SK-N-SH treated with all-trans-retinoic acid at 6 μM for 48 hours (cell line): Measurements from ENCODE around the gene AGRP.

Source experiments
- ATAC-seq: fragments of 200-7000 bp; cut with Tn5 transposase; 3 replicates; pipeline ENCODE4 v1.9.1; 2020; ENCODE audit warnings: mild to moderate bottlenecking, moderate library complexity
- ARNTL ChIP-seq: fragments of 450-650 bp; formaldehyde crosslinking; IDR thresholded peaks from 2 replicates; pipeline ENCODE4 v1.5.0; 2020; ENCODE audit warnings: low read depth, mild to moderate bottlenecking, moderate library complexity, borderline replicate concordance
- BACH2 ChIP-seq: fragments of 250-450 bp; sonication (Bioruptor Pico); IDR thresholded peaks from 2 replicates; pipeline ENCODE4 v1.9.0; 2021; ENCODE audit warnings: mild to moderate bottlenecking, borderline replicate concordance
- CREB5 ChIP-seq: fragments of 250-450 bp; sonication (Bioruptor Pico); IDR thresholded peaks from 2 replicates; pipeline ENCODE4 v1.5.1; 2020; ENCODE audit warnings: low read depth, mild to moderate bottlenecking, moderate library complexity
- CSDC2 ChIP-seq: fragments of 250-450 bp; sonication (Bioruptor Pico); IDR thresholded peaks from 2 replicates; pipeline ENCODE4 v1.5.0; 2020; ENCODE audit warnings: mild to moderate bottlenecking, moderate library complexity
- CSRNP3 ChIP-seq: fragments of 250-450 bp; sonication (Bioruptor Pico); IDR thresholded peaks from 2 replicates; pipeline ENCODE4 v1.5.1; 2021; ENCODE audit warnings: mild to moderate bottlenecking, moderate library complexity
- ESRRG ChIP-seq: fragments of 250-450 bp; sonication (Bioruptor Pico); IDR thresholded peaks from 2 replicates; pipeline ENCODE4 v1.6.1; 2021; ENCODE audit warnings: mild to moderate bottlenecking
- GLIS3 ChIP-seq: fragments of 250-450 bp; sonication (Bioruptor Pico); IDR thresholded peaks from 2 replicates; pipeline ENCODE4 v1.5.0; 2020; ENCODE audit warnings: mild to moderate bottlenecking, moderate library complexity
- ISL1 ChIP-seq: fragments of 250-450 bp; sonication (Bioruptor Pico); IDR thresholded peaks from 2 replicates; pipeline ENCODE4 v2.1.2; 2022; ENCODE audit warnings: mild to moderate bottlenecking, moderate library complexity
- OSR1 ChIP-seq: fragments of 250-450 bp; sonication (Bioruptor Pico); IDR thresholded peaks from 2 replicates; pipeline ENCODE4 v1.8.0; 2022; ENCODE audit warnings: moderate library complexity, mild to moderate bottlenecking, inconsistent platforms
- PATZ1 ChIP-seq: fragments of 250-450 bp; sonication (Bioruptor Pico); IDR thresholded peaks from 2 replicates; pipeline ENCODE4 v1.8.0; 2020; ENCODE audit warnings: mild to moderate bottlenecking, moderate library complexity, borderline replicate concordance
- POU6F1 ChIP-seq: fragments of 250-450 bp; sonication (Bioruptor Pico); IDR thresholded peaks from 2 replicates; pipeline ENCODE4 v1.8.0; 2021; ENCODE audit warnings: low read depth, mild to moderate bottlenecking, moderate library complexity, borderline replicate concordance
- PPARA ChIP-seq: fragments of 250-450 bp; sonication (Bioruptor Pico); IDR thresholded peaks from 2 replicates; pipeline ENCODE4 v1.5.0; 2020; ENCODE audit warnings: mild to moderate bottlenecking, borderline replicate concordance
- RARB ChIP-seq: fragments of 250-450 bp; sonication (Bioruptor Pico); IDR thresholded peaks from 2 replicates; pipeline ENCODE4 v1.8.0; 2021; ENCODE audit warnings: mild to moderate bottlenecking, moderate library complexity
- SNAI2 ChIP-seq: fragments of 250-450 bp; sonication (Bioruptor Pico); IDR thresholded peaks from 2 replicates; pipeline ENCODE4 v1.5.0; 2020; ENCODE audit warnings: mild to moderate bottlenecking, moderate library complexity
- TCF4 ChIP-seq: fragments of 250-450 bp; sonication (Bioruptor Pico); IDR thresholded peaks from 2 replicates; pipeline ENCODE4 v1.8.0; 2021; ENCODE audit warnings: mild to moderate bottlenecking, moderate library complexity, borderline replicate concordance
- TOX ChIP-seq: fragments of 250-450 bp; sonication (Bioruptor Pico); IDR thresholded peaks from 2 replicates; pipeline ENCODE4 v1.8.0; 2021; ENCODE audit warnings: mild to moderate bottlenecking, moderate library complexity, borderline replicate concordance
- TSHZ2 ChIP-seq: fragments of 250-450 bp; sonication (Bioruptor Pico); IDR thresholded peaks from 2 replicates; pipeline ENCODE4 v1.5.0; 2020; ENCODE audit warnings: mild to moderate bottlenecking, moderate library complexity
- ZC3H10 ChIP-seq: fragments of 250-450 bp; sonication (Bioruptor Pico); IDR thresholded peaks from 2 replicates; pipeline ENCODE4 v1.5.1; 2021; ENCODE audit warnings: mild to moderate bottlenecking, moderate library complexity
- ZFP3 ChIP-seq: fragments of 250-450 bp; sonication (Bioruptor Pico); IDR thresholded peaks from 2 replicates; pipeline ENCODE4 v1.5.0; 2020; ENCODE audit warnings: mild to moderate bottlenecking, moderate library complexity
- ZFP30 ChIP-seq: fragments of 450-650 bp; formaldehyde crosslinking; IDR thresholded peaks from 2 replicates; pipeline ENCODE4 v1.5.0; 2022; ENCODE audit warnings: mild to moderate bottlenecking, moderate library complexity
- ZNF565 ChIP-seq: fragments of 450-650 bp; formaldehyde crosslinking; conservative IDR thresholded peaks from 2 replicates; pipeline ENCODE4 v1.5.0; 2020; ENCODE audit warnings: low read depth, mild to moderate bottlenecking, moderate library complexity
- ZNF8 ChIP-seq: fragments of 450-650 bp; formaldehyde crosslinking; IDR thresholded peaks from 2 replicates; pipeline ENCODE4 v1.5.0; 2020; ENCODE audit warnings: mild to moderate bottlenecking, moderate library complexity

The AGRP gene

GRCh38 chr16:67445441-67445912 is 37.9 kb downstream of the AGRP start:
- no peak for TF ChIP-seq TCF4 (CRISPR knock-in tag)
- ATAC-seq, result peak; percentile 11

GRCh38 chr16:67445126-67445426 is 38.3 kb downstream of the AGRP start:
- ATAC-seq, result no peak
- TF ChIP-seq ZC3H10 (CRISPR knock-in tag) (no peak), POU6F1 (CRISPR knock-in tag) (no peak), SNAI2 (CRISPR knock-in tag) (no peak), PATZ1 (CRISPR knock-in tag) (no peak), CSRNP3 (CRISPR knock-in tag) (no peak), ZFP3 (no peak), PPARA (no peak), ISL1 (CRISPR knock-in tag) (no peak), GLIS3 (CRISPR knock-in tag) (no peak), ZNF565 (no peak), CSDC2 (CRISPR knock-in tag) (no peak), ESRRG (CRISPR knock-in tag) (no peak), ARNTL (CRISPR knock-in tag) (no peak), OSR1 (CRISPR knock-in tag) (no peak), TCF4 (CRISPR knock-in tag) (no peak), ZNF8 (no peak), RARB (CRISPR knock-in tag) (no peak), TSHZ2 (CRISPR knock-in tag) (no peak)

GRCh38 chr16:67444259-67445125 is 38.9 kb downstream of the AGRP start:
- ATAC-seq, result no peak
- TF ChIP-seq ZFP30 (CRISPR knock-in tag) (no peak), ZNF565 (no peak), CREB5 (CRISPR knock-in tag) (no peak), ARNTL (CRISPR knock-in tag) (no peak), BACH2 (CRISPR knock-in tag) (no peak), ZC3H10 (CRISPR knock-in tag) (no peak), ESRRG (CRISPR knock-in tag) (no peak), OSR1 (CRISPR knock-in tag) (no peak), RARB (CRISPR knock-in tag) (no peak), PATZ1 (CRISPR knock-in tag) (no peak), CSRNP3 (CRISPR knock-in tag) (no peak), ZNF8 (no peak), TOX (CRISPR knock-in tag) (no peak), ISL1 (CRISPR knock-in tag) (no peak), PPARA (no peak), POU6F1 (CRISPR knock-in tag) (no peak)
